Measurements from ENCODE around the gene ATF7. TPM values are rescaled to one million over a fixed set of nuclear protein-coding genes. Genes with fewer than 3 reads are reported as not detected.

The ATF7 gene
- total RNA-seq, 4 donors from 2014 or later: 26.7 to 54.9 (median 33.3) TPM

DNA sequence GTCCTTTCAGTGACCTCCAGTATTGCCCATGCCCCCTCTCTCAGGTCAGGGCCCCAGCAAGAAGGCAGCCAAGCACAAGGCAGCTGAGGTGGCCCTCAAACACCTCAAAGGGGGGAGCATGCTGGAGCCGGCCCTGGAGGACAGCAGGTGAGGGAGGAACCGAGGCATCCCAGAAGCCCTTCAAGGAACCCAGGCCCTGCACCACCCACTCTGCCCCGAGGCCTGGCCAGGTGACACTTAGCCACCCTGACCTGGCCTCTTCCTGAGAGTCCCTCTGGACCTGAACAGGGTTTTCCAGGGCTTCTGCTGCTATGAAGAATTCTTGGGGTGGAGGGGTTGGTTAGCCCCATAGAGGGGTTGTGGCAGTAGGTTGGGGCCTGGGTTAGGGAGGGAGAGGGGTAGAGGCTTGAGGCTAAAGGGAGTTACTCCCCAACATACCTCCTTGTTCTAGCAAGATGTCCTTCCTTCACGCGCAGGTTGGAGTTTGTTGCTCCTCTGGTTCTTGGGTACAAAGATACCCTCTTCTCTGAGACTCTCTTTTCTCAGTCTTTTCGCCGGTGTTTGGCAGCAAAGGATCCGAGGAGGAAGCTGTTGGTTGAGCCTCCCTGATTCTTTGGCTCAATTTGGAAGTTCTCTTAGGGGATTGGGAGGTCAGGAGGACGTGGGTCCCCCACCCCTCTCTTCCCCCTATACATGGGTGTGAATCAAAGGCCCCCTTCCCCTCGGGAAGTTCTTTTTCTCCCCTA, 123.0 kb downstream of the ATF7 start:
- Histone ChIP-seq H3K4me3 (no peak overlapping the region), H3K4me1 (peaks cover 0 to 45% (median 19%) of the 10 kb centered on the region in 3 donors), H3K36me3 (peaks cover 0 to 48% of the 10 kb centered on the region in 2 donors), H3K27me3 (no peaks in the 10 kb centered on the region), H3K27ac (peak overlapping the region in 3 of 4 donors; percentile 17 to 98 (median 94)), H3K9me3 (no peaks in the 10 kb centered on the region)
- TF ChIP-seq POLR2A (IDR thresholded peaks at IDR 0.05): no peak
- TF ChIP-seq EP300 (IDR thresholded peaks at IDR 0.05): no peak
- TF ChIP-seq POLR2AphosphoS5 (IDR thresholded peaks at IDR 0.05): no peak
- TF ChIP-seq, protein P1, sequence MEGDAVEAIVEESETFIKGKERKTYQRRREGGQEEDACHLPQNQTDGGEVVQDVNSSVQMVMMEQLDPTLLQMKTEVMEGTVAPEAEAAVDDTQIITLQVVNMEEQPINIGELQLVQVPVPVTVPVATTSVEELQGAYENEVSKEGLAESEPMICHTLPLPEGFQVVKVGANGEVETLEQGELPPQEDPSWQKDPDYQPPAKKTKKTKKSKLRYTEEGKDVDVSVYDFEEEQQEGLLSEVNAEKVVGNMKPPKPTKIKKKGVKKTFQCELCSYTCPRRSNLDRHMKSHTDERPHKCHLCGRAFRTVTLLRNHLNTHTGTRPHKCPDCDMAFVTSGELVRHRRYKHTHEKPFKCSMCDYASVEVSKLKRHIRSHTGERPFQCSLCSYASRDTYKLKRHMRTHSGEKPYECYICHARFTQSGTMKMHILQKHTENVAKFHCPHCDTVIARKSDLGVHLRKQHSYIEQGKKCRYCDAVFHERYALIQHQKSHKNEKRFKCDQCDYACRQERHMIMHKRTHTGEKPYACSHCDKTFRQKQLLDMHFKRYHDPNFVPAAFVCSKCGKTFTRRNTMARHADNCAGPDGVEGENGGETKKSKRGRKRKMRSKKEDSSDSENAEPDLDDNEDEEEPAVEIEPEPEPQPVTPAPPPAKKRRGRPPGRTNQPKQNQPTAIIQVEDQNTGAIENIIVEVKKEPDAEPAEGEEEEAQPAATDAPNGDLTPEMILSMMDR (IDR thresholded peaks at IDR 0.05): no peak
- ATAC-seq: no peak
- WGBS, 2 donors (ENCODE audit: low coverage in 1 of 2): 73 to 100% methylated on average over 4 to 6 of the region's 10 CpGs

GRCh38 chr12:53502331-53502730, 123.9 kb downstream of the ATF7 start:
- WGBS, 2 donors (ENCODE audit: low coverage in 1 of 2): 43 to 100% methylated on average over 1 to 9 of the region's 9 CpGs
- Histone ChIP-seq H3K9me3 (no peaks in the 10 kb centered on the region), H3K27me3 (no peaks in the 10 kb centered on the region), H3K36me3 (peaks cover 0 to 42% of the 10 kb centered on the region in 2 donors), H3K4me3 (peak overlapping the region in 1 of 2 donors; percentile 78), H3K27ac (peak overlapping the region in 3 of 4 donors; percentile 91 to 98 (median 94)), H3K4me1 (peaks cover 0 to 52% (median 19%) of the 10 kb centered on the region in 3 donors)
- TF ChIP-seq, protein P1 (IDR thresholded peaks at IDR 0.05): no peak
- TF ChIP-seq POLR2AphosphoS5 (IDR thresholded peaks at IDR 0.05): no peak
- TF ChIP-seq POLR2A (IDR thresholded peaks at IDR 0.05): no peak
- no peak for TF ChIP-seq EP300 (IDR thresholded peaks at IDR 0.05)
- ATAC-seq: no peak

DNA sequence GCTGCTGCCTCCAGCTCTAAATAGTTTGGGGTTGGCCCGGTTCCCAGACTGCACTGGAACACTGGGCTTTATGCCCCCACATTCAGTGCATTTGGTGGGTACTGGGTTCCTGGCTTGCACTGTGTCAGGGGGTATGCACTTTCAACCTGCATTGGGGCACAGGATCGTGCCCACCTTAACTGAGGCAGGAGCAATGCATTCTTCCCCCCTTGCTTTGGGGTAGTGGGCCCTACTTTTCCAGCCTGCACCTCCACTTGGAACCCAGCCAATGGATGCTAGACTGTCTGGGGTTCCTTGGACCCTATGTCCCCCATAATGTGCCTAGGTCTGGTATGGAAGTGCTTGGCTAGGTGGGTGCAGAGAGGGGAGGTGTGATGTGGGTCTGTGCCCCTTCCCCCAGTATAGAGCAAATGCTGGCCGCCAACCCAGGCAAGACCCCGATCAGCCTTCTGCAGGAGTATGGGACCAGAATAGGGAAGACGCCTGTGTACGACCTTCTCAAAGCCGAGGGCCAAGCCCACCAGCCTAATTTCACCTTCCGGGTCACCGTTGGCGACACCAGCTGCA, 124.5 kb downstream of the ATF7 start:
- Histone ChIP-seq H3K27ac (peak overlapping the region; percentile 68 to 98 (median 92)), H3K36me3 (peaks cover 0 to 36% of the 10 kb centered on the region in 2 donors), H3K4me3 (peak overlapping the region; percentile 64 to 78), H3K9me3 (no peaks in the 10 kb centered on the region), H3K4me1 (peaks cover 0 to 58% (median 19%) of the 10 kb centered on the region in 3 donors), H3K27me3 (no peaks in the 10 kb centered on the region)
- no peak for ATAC-seq
- TF ChIP-seq POLR2A (IDR thresholded peaks at IDR 0.05) (no peak), EP300 (IDR thresholded peaks at IDR 0.05) (no peak), POLR2AphosphoS5 (IDR thresholded peaks at IDR 0.05) (no peak)
- TF ChIP-seq, protein P1 (IDR thresholded peaks at IDR 0.05): no peak
- no CpG with 5 or more reads among the region's 10 CpGs for WGBS, 2 donors (ENCODE audit: low coverage in 1 of 2)

- Histone ChIP-seq H3K36me3 (peaks cover 0 to 29% of the 10 kb centered on the region in 2 donors), H3K27me3 (no peaks in the 10 kb centered on the region), H3K4me3 (peak within 1 kb of the TSS; percentile 78 to 87), H3K4me1 (peaks cover 0 to 65% (median 21%) of the 10 kb centered on the region in 3 donors), H3K27ac (peak within 1 kb of the TSS; percentile 91 to 99 (median 96)), H3K9me3 (no peaks in the 10 kb centered on the region)
- ATAC-seq: peak; percentile 91
- WGBS, 2 donors (ENCODE audit: low coverage in 1 of 2): 0% methylated on average over 2 to 17 of the region's 74 CpGs
- TF ChIP-seq EP300 (IDR thresholded peaks at IDR 0.05) (no peak), POLR2AphosphoS5 (IDR thresholded peaks at IDR 0.05) (peak; percentile 73), POLR2A (IDR thresholded peaks at IDR 0.05) (peak; percentile 60 to 71)
- TF ChIP-seq, protein P1 (IDR thresholded peaks at IDR 0.05): peak in 3 of 4 experiments; percentile 6 to 28 (median 21)
Measured at GRCh38 chr12:53500776-53501614, 125.2 kb downstream of the ATF7 start, which contains the start of gene TARBP2. TSS of gene TARBP2 (plus strand) at chr12:53501283. CDS start at chr12:53501409, 126 bp downstream.
